Panc1 (cell line): ENCODE results near the gene SDR9C7.

ENCODE experiments used
- POLR2AphosphoS5 ChIP-seq: IDR thresholded peaks from 2 replicates; pipeline ENCODE4 v1.6.1; 2012; ENCODE audit warnings: mild to moderate bottlenecking, low read depth, low read length, moderate library complexity
- SIN3A ChIP-seq: IDR thresholded peaks from 2 replicates; pipeline ENCODE4 v1.6.1; 2012; ENCODE audit warnings: low read depth, mild to moderate bottlenecking, low read length, moderate library complexity, borderline replicate concordance; ENCODE audit not compliant: insufficient read depth
- TCF7L2 ChIP-seq: IDR thresholded peaks from 2 replicates; pipeline ENCODE4 v1.6.1; 2011; ENCODE audit warnings: mild to moderate bottlenecking, low read depth, low read length, inconsistent platforms
- TF ChIP-seq, protein P1 (sequence below): fragments of 450-650 bp; IDR thresholded peaks from 2 replicates; pipeline ENCODE4 v1.5.1; 2017; ENCODE audit warnings: mild to moderate bottlenecking
- TF ChIP-seq, protein P2 (sequence below), 2 experiments: IDR thresholded peaks; 2 replicates each; pipeline ENCODE4 v1.6.1; 2011 to 2012; ENCODE audit warnings: low read depth in 2 of 2, control low read depth in 1 of 2, low read length in 1 of 2, mild to moderate bottlenecking in 1 of 2, moderate library complexity in 1 of 2; ENCODE audit not compliant: insufficient read depth in 1 of 2

GRCh38 chr12:56980941-56981530 is 46.8 kb upstream of the SDR9C7 start:
- TF ChIP-seq, protein P1, sequence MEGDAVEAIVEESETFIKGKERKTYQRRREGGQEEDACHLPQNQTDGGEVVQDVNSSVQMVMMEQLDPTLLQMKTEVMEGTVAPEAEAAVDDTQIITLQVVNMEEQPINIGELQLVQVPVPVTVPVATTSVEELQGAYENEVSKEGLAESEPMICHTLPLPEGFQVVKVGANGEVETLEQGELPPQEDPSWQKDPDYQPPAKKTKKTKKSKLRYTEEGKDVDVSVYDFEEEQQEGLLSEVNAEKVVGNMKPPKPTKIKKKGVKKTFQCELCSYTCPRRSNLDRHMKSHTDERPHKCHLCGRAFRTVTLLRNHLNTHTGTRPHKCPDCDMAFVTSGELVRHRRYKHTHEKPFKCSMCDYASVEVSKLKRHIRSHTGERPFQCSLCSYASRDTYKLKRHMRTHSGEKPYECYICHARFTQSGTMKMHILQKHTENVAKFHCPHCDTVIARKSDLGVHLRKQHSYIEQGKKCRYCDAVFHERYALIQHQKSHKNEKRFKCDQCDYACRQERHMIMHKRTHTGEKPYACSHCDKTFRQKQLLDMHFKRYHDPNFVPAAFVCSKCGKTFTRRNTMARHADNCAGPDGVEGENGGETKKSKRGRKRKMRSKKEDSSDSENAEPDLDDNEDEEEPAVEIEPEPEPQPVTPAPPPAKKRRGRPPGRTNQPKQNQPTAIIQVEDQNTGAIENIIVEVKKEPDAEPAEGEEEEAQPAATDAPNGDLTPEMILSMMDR, result no peak
- TF ChIP-seq SIN3A, result no peak
- TF ChIP-seq, protein P2, sequence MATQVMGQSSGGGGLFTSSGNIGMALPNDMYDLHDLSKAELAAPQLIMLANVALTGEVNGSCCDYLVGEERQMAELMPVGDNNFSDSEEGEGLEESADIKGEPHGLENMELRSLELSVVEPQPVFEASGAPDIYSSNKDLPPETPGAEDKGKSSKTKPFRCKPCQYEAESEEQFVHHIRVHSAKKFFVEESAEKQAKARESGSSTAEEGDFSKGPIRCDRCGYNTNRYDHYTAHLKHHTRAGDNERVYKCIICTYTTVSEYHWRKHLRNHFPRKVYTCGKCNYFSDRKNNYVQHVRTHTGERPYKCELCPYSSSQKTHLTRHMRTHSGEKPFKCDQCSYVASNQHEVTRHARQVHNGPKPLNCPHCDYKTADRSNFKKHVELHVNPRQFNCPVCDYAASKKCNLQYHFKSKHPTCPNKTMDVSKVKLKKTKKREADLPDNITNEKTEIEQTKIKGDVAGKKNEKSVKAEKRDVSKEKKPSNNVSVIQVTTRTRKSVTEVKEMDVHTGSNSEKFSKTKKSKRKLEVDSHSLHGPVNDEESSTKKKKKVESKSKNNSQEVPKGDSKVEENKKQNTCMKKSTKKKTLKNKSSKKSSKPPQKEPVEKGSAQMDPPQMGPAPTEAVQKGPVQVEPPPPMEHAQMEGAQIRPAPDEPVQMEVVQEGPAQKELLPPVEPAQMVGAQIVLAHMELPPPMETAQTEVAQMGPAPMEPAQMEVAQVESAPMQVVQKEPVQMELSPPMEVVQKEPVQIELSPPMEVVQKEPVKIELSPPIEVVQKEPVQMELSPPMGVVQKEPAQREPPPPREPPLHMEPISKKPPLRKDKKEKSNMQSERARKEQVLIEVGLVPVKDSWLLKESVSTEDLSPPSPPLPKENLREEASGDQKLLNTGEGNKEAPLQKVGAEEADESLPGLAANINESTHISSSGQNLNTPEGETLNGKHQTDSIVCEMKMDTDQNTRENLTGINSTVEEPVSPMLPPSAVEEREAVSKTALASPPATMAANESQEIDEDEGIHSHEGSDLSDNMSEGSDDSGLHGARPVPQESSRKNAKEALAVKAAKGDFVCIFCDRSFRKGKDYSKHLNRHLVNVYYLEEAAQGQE (IDR thresholded peaks at IDR 0.05; ENCODE audit: insufficient read depth in 1 of 2, low read depth in 2 of 2, low read length in 1 of 2), result no peak
- TF ChIP-seq TCF7L2, result no peak
- TF ChIP-seq POLR2AphosphoS5, result no peak
